OCI-LY1 (cell line): ENCODE data around the gene IGF2BP3.
A peak's percentile ranks its signal among the peaks of the same experiment; 100 is the strongest.

Source experiments
- H2AFZ ChIP-seq: fragments of 200-600 bp; sonication (generic), shearing (Covaris generic); 2 replicates; pipeline ENCODE4 v1.6.0; 2014; ENCODE audit warnings: antibody characterized with exemption, mild to moderate bottlenecking, low read length
- H3F3A ChIP-seq: fragments of 200-600 bp; sonication (generic), shearing (Covaris generic); 2 replicates; pipeline ENCODE4 v1.6.0; 2014; ENCODE audit warnings: mild to moderate bottlenecking, antibody characterized with exemption, low read length, moderate library complexity; ENCODE audit not compliant: insufficient read depth
- H3K27ac ChIP-seq: fragments of 200-600 bp; sonication (generic); 2 replicates; pipeline ENCODE4 v1.5.1; 2014; ENCODE audit warnings: low read length, mixed run types, mild to moderate bottlenecking, low read depth; ENCODE audit not compliant: poor library complexity, severe bottlenecking
- H3K27me3 ChIP-seq: fragments of 200-600 bp; sonication (generic); 2 replicates; pipeline ENCODE4 v1.6.0; 2014; ENCODE audit warnings: antibody characterized with exemption, mild to moderate bottlenecking, low read length, moderate library complexity; ENCODE audit not compliant: insufficient read depth
- H3K36me3 ChIP-seq: fragments of 200-600 bp; sonication (generic); 2 replicates; pipeline ENCODE4 v1.6.1; 2014; ENCODE audit warnings: mild to moderate bottlenecking, antibody characterized with exemption, low read length, moderate library complexity, mixed read lengths; ENCODE audit not compliant: insufficient read depth
- H3K4me1 ChIP-seq: fragments of 200-600 bp; sonication (generic); 2 replicates; pipeline ENCODE4 v1.5.1; 2014; ENCODE audit warnings: mild to moderate bottlenecking, low read length, moderate library complexity; ENCODE audit not compliant: insufficient read depth, severe bottlenecking
- H3K4me2 ChIP-seq: fragments of 200-600 bp; sonication (generic), shearing (Covaris generic); 2 replicates; pipeline ENCODE4 v1.6.1; 2014; ENCODE audit warnings: low read length
- H3K4me3 ChIP-seq: fragments of 200-600 bp; sonication (generic); 2 replicates; pipeline ENCODE4 v1.5.1; 2014; ENCODE audit warnings: low read length, low read depth, mild to moderate bottlenecking, mixed read lengths; ENCODE audit not compliant: poor library complexity, severe bottlenecking
- H3K79me2 ChIP-seq: fragments of 200-600 bp; shearing (Covaris generic); 2 replicates; pipeline ENCODE4 v1.6.1; 2016; ENCODE audit warnings: mixed run types, low read length, mixed read lengths; ENCODE audit not compliant: insufficient read depth
- H3K9ac ChIP-seq: fragments of 200-600 bp; sonication (generic), shearing (Covaris generic); 2 replicates; pipeline ENCODE4 v1.6.1; 2014; ENCODE audit warnings: mild to moderate bottlenecking, low read length, mixed read lengths
- H3K9me2 ChIP-seq: fragments of 200-600 bp; sonication (generic), shearing (Covaris generic); 2 replicates; pipeline ENCODE4 v1.6.1; 2014; ENCODE audit warnings: low read depth, mild to moderate bottlenecking, low read length, mixed read lengths
- H3K9me3 ChIP-seq: fragments of 200-600 bp; shearing (Covaris generic); 2 replicates; pipeline ENCODE4 v1.6.1; 2014; ENCODE audit warnings: low read length, mixed read lengths
- H4K20me1 ChIP-seq: fragments of 200-600 bp; sonication (generic), shearing (Covaris generic); 2 replicates; pipeline ENCODE4 v1.6.0; 2016; ENCODE audit warnings: mild to moderate bottlenecking, low read length; ENCODE audit not compliant: insufficient read depth
- EZH2 ChIP-seq: fragments of 200-600 bp; sonication (generic), shearing (Covaris generic); IDR thresholded peaks from 2 replicates; pipeline ENCODE4 v1.8.0; 2017; ENCODE audit warnings: borderline replicate concordance, mixed run types, mild to moderate bottlenecking, antibody characterized with exemption, low read length, moderate library complexity, mixed read lengths
- TF ChIP-seq, protein P1 (sequence below): fragments of 200-600 bp; sonication (generic), shearing (Covaris generic); IDR thresholded peaks from 2 replicates; pipeline ENCODE4 v1.5.1; 2017; ENCODE audit warnings: mild to moderate bottlenecking, antibody characterized with exemption, low read length, moderate library complexity, mixed read lengths

Gene IGF2BP3

DNA sequence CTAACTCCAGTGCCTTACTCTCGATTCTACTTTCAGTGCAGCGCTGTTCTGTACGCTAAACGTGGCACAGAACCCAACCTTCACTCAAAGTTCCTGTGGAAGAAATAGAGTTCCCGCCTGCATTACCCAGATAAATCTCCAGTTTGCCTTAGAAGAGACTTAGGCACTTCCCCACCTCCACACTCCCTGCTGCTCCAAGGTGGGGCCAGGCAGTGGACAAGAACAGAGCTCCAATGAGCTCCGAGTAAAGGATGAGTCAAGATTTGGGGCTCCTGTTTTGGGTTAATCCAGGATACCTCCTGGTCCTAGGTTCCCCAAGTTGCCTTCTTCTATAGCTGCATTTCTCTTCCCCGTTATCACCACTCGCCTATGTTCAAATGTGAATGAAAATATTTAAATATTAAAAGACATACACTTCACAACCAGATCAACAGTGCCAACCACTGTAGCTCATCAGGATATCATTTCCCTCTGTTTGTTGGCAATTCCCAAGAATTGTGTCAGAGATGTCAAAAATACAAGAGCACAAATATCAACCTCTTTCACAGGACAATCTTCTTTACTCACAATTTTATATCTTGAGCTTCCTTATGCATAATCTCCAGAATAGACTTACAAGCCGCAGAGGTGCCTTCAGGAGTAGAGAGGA is 123.1 kb downstream of the IGF2BP3 start:
- no peak for TF ChIP-seq EZH2
- TF ChIP-seq, protein P1, sequence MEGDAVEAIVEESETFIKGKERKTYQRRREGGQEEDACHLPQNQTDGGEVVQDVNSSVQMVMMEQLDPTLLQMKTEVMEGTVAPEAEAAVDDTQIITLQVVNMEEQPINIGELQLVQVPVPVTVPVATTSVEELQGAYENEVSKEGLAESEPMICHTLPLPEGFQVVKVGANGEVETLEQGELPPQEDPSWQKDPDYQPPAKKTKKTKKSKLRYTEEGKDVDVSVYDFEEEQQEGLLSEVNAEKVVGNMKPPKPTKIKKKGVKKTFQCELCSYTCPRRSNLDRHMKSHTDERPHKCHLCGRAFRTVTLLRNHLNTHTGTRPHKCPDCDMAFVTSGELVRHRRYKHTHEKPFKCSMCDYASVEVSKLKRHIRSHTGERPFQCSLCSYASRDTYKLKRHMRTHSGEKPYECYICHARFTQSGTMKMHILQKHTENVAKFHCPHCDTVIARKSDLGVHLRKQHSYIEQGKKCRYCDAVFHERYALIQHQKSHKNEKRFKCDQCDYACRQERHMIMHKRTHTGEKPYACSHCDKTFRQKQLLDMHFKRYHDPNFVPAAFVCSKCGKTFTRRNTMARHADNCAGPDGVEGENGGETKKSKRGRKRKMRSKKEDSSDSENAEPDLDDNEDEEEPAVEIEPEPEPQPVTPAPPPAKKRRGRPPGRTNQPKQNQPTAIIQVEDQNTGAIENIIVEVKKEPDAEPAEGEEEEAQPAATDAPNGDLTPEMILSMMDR, result no peak
- no peak overlapping the region for H3K4me3 ChIP-seq
- H3F3A ChIP-seq, result no peaks in the 10 kb centered on the region
- H3K27me3 ChIP-seq, result no peaks in the 10 kb centered on the region
- no peak overlapping the region for H3K9ac ChIP-seq
- no peak overlapping the region for H3K27ac ChIP-seq
- H3K79me2 ChIP-seq, result no peaks in the 10 kb centered on the region
- no peaks in the 10 kb centered on the region for H3K9me2 ChIP-seq
- H3K9me3 ChIP-seq, result no peaks in the 10 kb centered on the region
- no peaks in the 10 kb centered on the region for H4K20me1 ChIP-seq
- H2AFZ ChIP-seq, result no peak overlapping the region
- H3K36me3 ChIP-seq, result peaks cover 80% of the 10 kb centered on the region
- H3K4me2 ChIP-seq, result no peak overlapping the region
- peaks cover 8% of the 10 kb centered on the region for H3K4me1 ChIP-seq

DNA sequence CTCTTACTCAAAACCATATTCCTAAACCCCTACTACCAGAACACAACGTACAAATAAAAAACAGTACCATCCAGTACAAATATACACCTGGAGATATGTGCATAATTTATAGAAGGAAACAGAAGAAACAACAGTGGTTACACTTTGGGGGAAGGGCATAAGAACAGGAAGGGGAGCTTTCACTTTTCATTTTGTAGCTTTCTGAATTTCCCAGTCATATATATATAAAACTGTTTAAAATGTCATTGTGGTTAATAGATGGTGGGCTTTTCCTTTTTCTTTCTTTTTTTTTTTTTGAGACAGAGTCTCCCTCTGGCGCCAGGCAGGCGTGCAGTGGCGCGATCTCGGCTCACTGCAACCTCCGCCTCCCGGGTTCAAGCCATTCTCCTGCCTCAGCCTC is 124.0 kb downstream of the IGF2BP3 start:
- no peaks in the 10 kb centered on the region for H3K9me2 ChIP-seq
- H3K9me3 ChIP-seq, result no peaks in the 10 kb centered on the region
- H3K9ac ChIP-seq, result 0 out of 2 replicates have a peak overlapping the region, but pooled peaks have one; percentile 2
- H3K4me3 ChIP-seq, result no peak overlapping the region
- TF ChIP-seq, protein P1, result no peak
- TF ChIP-seq EZH2, result no peak
- peaks cover 8% of the 10 kb centered on the region for H3K4me1 ChIP-seq
- no peaks in the 10 kb centered on the region for H3K79me2 ChIP-seq
- H3K27ac ChIP-seq, result peak overlapping the region; percentile 27
- H3K36me3 ChIP-seq, result peaks cover 87% of the 10 kb centered on the region
- H3K27me3 ChIP-seq, result no peaks in the 10 kb centered on the region
- H3F3A ChIP-seq, result no peaks in the 10 kb centered on the region
- no peaks in the 10 kb centered on the region for H4K20me1 ChIP-seq
- peak overlapping the region; percentile 35; the same call in 1 of the 2 replicates for H3K4me2 ChIP-seq
- no peak overlapping the region for H2AFZ ChIP-seq

DNA sequence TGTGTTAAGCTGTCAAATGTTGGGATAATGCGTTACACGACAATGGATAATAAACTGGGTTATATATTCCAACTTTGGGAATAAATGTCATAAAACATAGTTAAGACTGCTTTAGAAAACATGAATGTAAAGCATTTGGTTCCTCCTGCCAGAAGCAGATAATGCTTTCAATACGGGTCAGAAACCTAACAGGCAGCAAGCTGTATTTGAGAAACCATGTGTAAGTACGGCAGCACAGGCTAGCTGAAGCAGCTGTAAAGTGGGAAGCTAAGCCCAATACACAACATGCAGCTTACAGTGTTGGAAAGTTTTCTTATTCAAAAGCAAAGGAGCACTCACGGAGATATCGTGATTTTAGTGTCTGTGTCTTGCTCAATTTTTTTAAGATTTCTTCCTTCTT is 124.7 kb downstream of the IGF2BP3 start:
- Histone ChIP-seq H3K27ac (no peak overlapping the region), H3K79me2 (no peaks in the 10 kb centered on the region), H3K4me2 (no peak overlapping the region), H3K9ac (no peak overlapping the region), H3K36me3 (peaks cover 86% of the 10 kb centered on the region), H3K4me1 (peaks cover 8% of the 10 kb centered on the region), H3F3A (no peaks in the 10 kb centered on the region), H3K9me3 (no peaks in the 10 kb centered on the region), H3K4me3 (no peak overlapping the region), H4K20me1 (no peaks in the 10 kb centered on the region), H3K27me3 (no peaks in the 10 kb centered on the region), H3K9me2 (no peaks in the 10 kb centered on the region), H2AFZ (no peak overlapping the region)
- TF ChIP-seq, protein P1, result no peak
- TF ChIP-seq EZH2, result no peak
